ENCODE measurements around the gene MYEOV. TPM values are rescaled to one million over a fixed set of nuclear protein-coding genes. Genes with fewer than 3 reads are reported as not detected.

The MYEOV gene
- total and polyA plus RNA-seq, 4 donors = 0.79 to 0.90 TPM; not detected in 2

DNA sequence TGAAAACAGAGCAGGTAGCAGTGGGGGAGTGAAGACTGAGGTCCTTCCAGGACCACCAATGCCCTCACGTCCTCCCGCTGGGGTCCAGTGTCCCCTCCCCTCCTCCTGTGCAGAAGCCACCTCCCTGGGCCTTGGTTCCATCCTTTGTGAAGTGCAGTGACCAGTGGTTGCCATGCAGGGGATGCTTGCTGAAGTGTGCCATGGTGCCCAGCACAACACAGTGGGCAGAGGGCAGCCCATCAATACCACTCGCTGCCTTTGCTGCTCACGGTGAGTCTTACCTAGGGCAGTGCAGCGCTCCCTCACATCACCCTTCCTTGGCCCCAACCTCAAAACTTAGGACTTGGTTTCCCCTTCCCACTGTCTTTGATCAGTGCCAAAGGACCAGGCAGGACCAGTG lies 12.9 kb downstream of the MYEOV start:
- Histone ChIP-seq H3K36me3 (ENCODE audit: control insufficient read depth in 4 of 4, insufficient read depth in 3 of 4, low read depth in 1 of 4, low read length in 3 of 4) (no peaks in the 10 kb centered on the region), H3K4me1 (ENCODE audit: control insufficient read depth in 4 of 4, insufficient read depth in 4 of 4, low read length in 3 of 4) (peaks cover 6 to 21% (median 10%) of the 10 kb centered on the region in 4 donors), H3K9ac (ENCODE audit: low read depth in 1 of 2, low read length in 2 of 2) (no peak overlapping the region), H3K27me3 (ENCODE audit: control insufficient read depth in 4 of 4, insufficient read depth in 4 of 4, low read length in 3 of 4) (no peaks in the 10 kb centered on the region), H3K27ac (ENCODE audit: low read depth in 1 of 2, low read length in 2 of 2) (no peak overlapping the region), H3K9me3 (ENCODE audit: control insufficient read depth in 4 of 4, low read length in 3 of 4) (no peaks in the 10 kb centered on the region), H3K4me3 (ENCODE audit: low read depth in 1 of 3, low read length in 3 of 3) (no peak overlapping the region)
- WGBS = 95% methylated on average over 5 of the region's 5 CpGs
- no peak for TF ChIP-seq RAD21 (IDR thresholded peaks at IDR 0.05)
- no peak for TF ChIP-seq FOXA1 (IDR thresholded peaks at IDR 0.05)
- TF ChIP-seq JUND (IDR thresholded peaks at IDR 0.05) = no peak
- TF ChIP-seq, protein P1, sequence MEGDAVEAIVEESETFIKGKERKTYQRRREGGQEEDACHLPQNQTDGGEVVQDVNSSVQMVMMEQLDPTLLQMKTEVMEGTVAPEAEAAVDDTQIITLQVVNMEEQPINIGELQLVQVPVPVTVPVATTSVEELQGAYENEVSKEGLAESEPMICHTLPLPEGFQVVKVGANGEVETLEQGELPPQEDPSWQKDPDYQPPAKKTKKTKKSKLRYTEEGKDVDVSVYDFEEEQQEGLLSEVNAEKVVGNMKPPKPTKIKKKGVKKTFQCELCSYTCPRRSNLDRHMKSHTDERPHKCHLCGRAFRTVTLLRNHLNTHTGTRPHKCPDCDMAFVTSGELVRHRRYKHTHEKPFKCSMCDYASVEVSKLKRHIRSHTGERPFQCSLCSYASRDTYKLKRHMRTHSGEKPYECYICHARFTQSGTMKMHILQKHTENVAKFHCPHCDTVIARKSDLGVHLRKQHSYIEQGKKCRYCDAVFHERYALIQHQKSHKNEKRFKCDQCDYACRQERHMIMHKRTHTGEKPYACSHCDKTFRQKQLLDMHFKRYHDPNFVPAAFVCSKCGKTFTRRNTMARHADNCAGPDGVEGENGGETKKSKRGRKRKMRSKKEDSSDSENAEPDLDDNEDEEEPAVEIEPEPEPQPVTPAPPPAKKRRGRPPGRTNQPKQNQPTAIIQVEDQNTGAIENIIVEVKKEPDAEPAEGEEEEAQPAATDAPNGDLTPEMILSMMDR (IDR thresholded peaks at IDR 0.05; ENCODE audit: low read depth, low read length, missing input control) = no peak
- TF ChIP-seq, protein P2, sequence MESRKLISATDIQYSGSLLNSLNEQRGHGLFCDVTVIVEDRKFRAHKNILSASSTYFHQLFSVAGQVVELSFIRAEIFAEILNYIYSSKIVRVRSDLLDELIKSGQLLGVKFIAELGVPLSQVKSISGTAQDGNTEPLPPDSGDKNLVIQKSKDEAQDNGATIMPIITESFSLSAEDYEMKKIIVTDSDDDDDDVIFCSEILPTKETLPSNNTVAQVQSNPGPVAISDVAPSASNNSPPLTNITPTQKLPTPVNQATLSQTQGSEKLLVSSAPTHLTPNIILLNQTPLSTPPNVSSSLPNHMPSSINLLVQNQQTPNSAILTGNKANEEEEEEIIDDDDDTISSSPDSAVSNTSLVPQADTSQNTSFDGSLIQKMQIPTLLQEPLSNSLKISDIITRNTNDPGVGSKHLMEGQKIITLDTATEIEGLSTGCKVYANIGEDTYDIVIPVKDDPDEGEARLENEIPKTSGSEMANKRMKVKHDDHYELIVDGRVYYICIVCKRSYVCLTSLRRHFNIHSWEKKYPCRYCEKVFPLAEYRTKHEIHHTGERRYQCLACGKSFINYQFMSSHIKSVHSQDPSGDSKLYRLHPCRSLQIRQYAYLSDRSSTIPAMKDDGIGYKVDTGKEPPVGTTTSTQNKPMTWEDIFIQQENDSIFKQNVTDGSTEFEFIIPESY (IDR thresholded peaks at IDR 0.05) = no peak
- no peak for DNase-seq (ENCODE audit: low spot score)

GRCh38 chr11:69307421-69307820 lies 13.5 kb downstream of the MYEOV start:
- Histone ChIP-seq H3K36me3 (ENCODE audit: control insufficient read depth in 4 of 4, insufficient read depth in 3 of 4, low read depth in 1 of 4, low read length in 3 of 4) (no peaks in the 10 kb centered on the region), H3K4me1 (ENCODE audit: control insufficient read depth in 4 of 4, insufficient read depth in 4 of 4, low read length in 3 of 4) (peaks cover 6 to 21% (median 10%) of the 10 kb centered on the region in 4 donors), H3K4me3 (ENCODE audit: low read depth in 1 of 3, low read length in 3 of 3) (no peak overlapping the region), H3K9ac (ENCODE audit: low read depth in 1 of 2, low read length in 2 of 2) (no peak overlapping the region), H3K9me3 (ENCODE audit: control insufficient read depth in 4 of 4, low read length in 3 of 4) (no peaks in the 10 kb centered on the region), H3K27me3 (ENCODE audit: control insufficient read depth in 4 of 4, insufficient read depth in 4 of 4, low read length in 3 of 4) (no peaks in the 10 kb centered on the region), H3K27ac (ENCODE audit: low read depth in 1 of 2, low read length in 2 of 2) (no peak overlapping the region)
- DNase-seq (ENCODE audit: low spot score) = no peak
- TF ChIP-seq RXRA (IDR thresholded peaks at IDR 0.05) = no peak
- no peak for TF ChIP-seq MAX (IDR thresholded peaks at IDR 0.05)
- no peak for TF ChIP-seq HNF4G (IDR thresholded peaks at IDR 0.05)
- TF ChIP-seq, protein P3, sequence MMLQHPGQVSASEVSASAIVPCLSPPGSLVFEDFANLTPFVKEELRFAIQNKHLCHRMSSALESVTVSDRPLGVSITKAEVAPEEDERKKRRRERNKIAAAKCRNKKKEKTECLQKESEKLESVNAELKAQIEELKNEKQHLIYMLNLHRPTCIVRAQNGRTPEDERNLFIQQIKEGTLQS (IDR thresholded peaks at IDR 0.05) = no peak
- no peak for TF ChIP-seq TAF1 (conservative IDR thresholded peaks at IDR 0.05)
- TF ChIP-seq, protein P2 (IDR thresholded peaks at IDR 0.05) = no peak
- TF ChIP-seq, protein P4, sequence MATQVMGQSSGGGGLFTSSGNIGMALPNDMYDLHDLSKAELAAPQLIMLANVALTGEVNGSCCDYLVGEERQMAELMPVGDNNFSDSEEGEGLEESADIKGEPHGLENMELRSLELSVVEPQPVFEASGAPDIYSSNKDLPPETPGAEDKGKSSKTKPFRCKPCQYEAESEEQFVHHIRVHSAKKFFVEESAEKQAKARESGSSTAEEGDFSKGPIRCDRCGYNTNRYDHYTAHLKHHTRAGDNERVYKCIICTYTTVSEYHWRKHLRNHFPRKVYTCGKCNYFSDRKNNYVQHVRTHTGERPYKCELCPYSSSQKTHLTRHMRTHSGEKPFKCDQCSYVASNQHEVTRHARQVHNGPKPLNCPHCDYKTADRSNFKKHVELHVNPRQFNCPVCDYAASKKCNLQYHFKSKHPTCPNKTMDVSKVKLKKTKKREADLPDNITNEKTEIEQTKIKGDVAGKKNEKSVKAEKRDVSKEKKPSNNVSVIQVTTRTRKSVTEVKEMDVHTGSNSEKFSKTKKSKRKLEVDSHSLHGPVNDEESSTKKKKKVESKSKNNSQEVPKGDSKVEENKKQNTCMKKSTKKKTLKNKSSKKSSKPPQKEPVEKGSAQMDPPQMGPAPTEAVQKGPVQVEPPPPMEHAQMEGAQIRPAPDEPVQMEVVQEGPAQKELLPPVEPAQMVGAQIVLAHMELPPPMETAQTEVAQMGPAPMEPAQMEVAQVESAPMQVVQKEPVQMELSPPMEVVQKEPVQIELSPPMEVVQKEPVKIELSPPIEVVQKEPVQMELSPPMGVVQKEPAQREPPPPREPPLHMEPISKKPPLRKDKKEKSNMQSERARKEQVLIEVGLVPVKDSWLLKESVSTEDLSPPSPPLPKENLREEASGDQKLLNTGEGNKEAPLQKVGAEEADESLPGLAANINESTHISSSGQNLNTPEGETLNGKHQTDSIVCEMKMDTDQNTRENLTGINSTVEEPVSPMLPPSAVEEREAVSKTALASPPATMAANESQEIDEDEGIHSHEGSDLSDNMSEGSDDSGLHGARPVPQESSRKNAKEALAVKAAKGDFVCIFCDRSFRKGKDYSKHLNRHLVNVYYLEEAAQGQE (IDR thresholded peaks at IDR 0.05) = no peak
- TF ChIP-seq FOXA1 (IDR thresholded peaks at IDR 0.05) = no peak
- no peak for TF ChIP-seq HNF4A (conservative IDR thresholded peaks at IDR 0.05)
- TF ChIP-seq NR2F2 (IDR thresholded peaks at IDR 0.05) = no peak
- no peak for TF ChIP-seq SP1 (IDR thresholded peaks at IDR 0.05)
- no peak for TF ChIP-seq FOXA2 (IDR thresholded peaks at IDR 0.05)
- TF ChIP-seq, protein P1 (IDR thresholded peaks at IDR 0.05; ENCODE audit: low read depth, low read length, missing input control) = no peak
- TF ChIP-seq RAD21 (IDR thresholded peaks at IDR 0.05) = no peak
- TF ChIP-seq EGR1 (IDR thresholded peaks at IDR 0.05; ENCODE audit: low read depth in 2 of 2) = no peak
- TF ChIP-seq YY1 (IDR thresholded peaks at IDR 0.05) = no peak
- TF ChIP-seq GABPA (IDR thresholded peaks at IDR 0.05 in 1 of 2, conservative IDR thresholded peaks at IDR 0.05 in 1 of 2) = no peak
- TF ChIP-seq JUND (IDR thresholded peaks at IDR 0.05) = no peak
- WGBS = 90% methylated on average over 6 of the region's 6 CpGs
